ENCODE measurements around the gene ABCA9.
"Not testable (repeated sequence)": the region's sequence is repeated elsewhere in the genome, so short reads cannot be mapped to it uniquely, and the experiment has no call there.

ABCA9 gene

GRCh38 chr17:69060822-69061221 is at the start of gene ABCA9:
Gene ABCA9 (minus strand): TSS chr17:69060927. CDS start chr17:69051126, 9,801 bp downstream.
- in situ Hi-C loops (cut with MboI; ENCODE audit: low sequenced_read_pairs) = no loop called here

GRCh38 chr17:69105907-69106730 is 45.4 kb upstream of the ABCA9 start:
- in situ Hi-C loops (cut with MboI; ENCODE audit: low sequenced_read_pairs) = no loop called here

- in situ Hi-C loops (cut with MboI; ENCODE audit: low sequenced_read_pairs) = no loop called here
These were observed 43.0 kb upstream of the ABCA9 start for GRCh38 chr17:69103557-69104233.

- in situ Hi-C loops (cut with MboI; ENCODE audit: low sequenced_read_pairs) = no loop called here
These were observed 37.9 kb upstream of the ABCA9 start for GRCh38 chr17:69098625-69099024.

- in situ Hi-C loops (cut with MboI; ENCODE audit: low sequenced_read_pairs) = no loop called here
These were observed 35.8 kb upstream of the ABCA9 start for GRCh38 chr17:69096541-69096940.

- in situ Hi-C loops (cut with MboI; ENCODE audit: low sequenced_read_pairs) = no loop called here
These were observed 33.3 kb upstream of the ABCA9 start for GRCh38 chr17:69093995-69094394.

- in situ Hi-C loops (cut with MboI; ENCODE audit: low sequenced_read_pairs) = no loop called here
These were observed 32.6 kb upstream of the ABCA9 start for GRCh38 chr17:69093279-69093789.

- in situ Hi-C loops (cut with MboI; ENCODE audit: low sequenced_read_pairs) = no loop called here
These were observed 29.6 kb upstream of the ABCA9 start for GRCh38 chr17:69090365-69090764.

- in situ Hi-C loops (cut with MboI; ENCODE audit: low sequenced_read_pairs) = no loop called here
These were observed 28.0 kb upstream of the ABCA9 start for GRCh38 chr17:69088643-69089200.

GRCh38 chr17:69086641-69087040 is 25.9 kb upstream of the ABCA9 start:
- in situ Hi-C loops (cut with MboI; ENCODE audit: low sequenced_read_pairs) = no loop called here

- in situ Hi-C loops (cut with MboI; ENCODE audit: low sequenced_read_pairs) = no loop called here
These were observed 24.2 kb upstream of the ABCA9 start for GRCh38 chr17:69084911-69085310.

GRCh38 chr17:69082696-69083095 is 22.0 kb upstream of the ABCA9 start:
- in situ Hi-C loops (cut with MboI; ENCODE audit: low sequenced_read_pairs) = no loop called here

GRCh38 chr17:69078864-69079263 is 18.1 kb upstream of the ABCA9 start:
- in situ Hi-C loops (cut with MboI; ENCODE audit: low sequenced_read_pairs) = no loop called here

GRCh38 chr17:69075823-69076222 is 15.1 kb upstream of the ABCA9 start:
- in situ Hi-C loops (cut with MboI; ENCODE audit: low sequenced_read_pairs) = no loop called here

- in situ Hi-C loops (cut with MboI; ENCODE audit: low sequenced_read_pairs) = not testable (repeated sequence)
These were observed 12.7 kb upstream of the ABCA9 start for GRCh38 chr17:69073392-69073791.

- in situ Hi-C loops (cut with MboI; ENCODE audit: low sequenced_read_pairs) = not testable (repeated sequence)
These were observed 12.1 kb upstream of the ABCA9 start for GRCh38 chr17:69072803-69073256.

GRCh38 chr17:69071233-69071586 is 10.5 kb upstream of the ABCA9 start:
- in situ Hi-C loops (cut with MboI; ENCODE audit: low sequenced_read_pairs) = not testable (repeated sequence)

GRCh38 chr17:69070378-69071232 is 9.9 kb upstream of the ABCA9 start:
- in situ Hi-C loops (cut with MboI; ENCODE audit: low sequenced_read_pairs) = not testable (repeated sequence)

- in situ Hi-C loops (cut with MboI; ENCODE audit: low sequenced_read_pairs) = no loop called here
These were observed 8.6 kb upstream of the ABCA9 start for GRCh38 chr17:69069226-69069750.

- in situ Hi-C loops (cut with MboI; ENCODE audit: low sequenced_read_pairs) = no loop called here
These were observed 6.7 kb upstream of the ABCA9 start for GRCh38 chr17:69067274-69068047.
